Colonic mucosa (tissue), 4 donors: ENCODE results near the gene CCSAP. TPM values are rescaled to one million over a fixed set of nuclear protein-coding genes. Genes with fewer than 3 reads are reported as not detected.
"Not testable (repeated sequence)": the region's sequence is repeated elsewhere in the genome, so short reads cannot be mapped to it uniquely, and the experiment has no call there.

Experiments used
- DNase-seq: peaks from one replicate; pipeline ENCODE4 v3.0.0-alpha.2; 2020
- H3K27ac ChIP-seq: fragments of 200-600 bp; one replicate; pipeline ENCODE4 v1.8.0; 2021
- H3K27me3 ChIP-seq: fragments of 200-600 bp; one replicate; pipeline ENCODE4 v1.8.0; 2021
- H3K36me3 ChIP-seq: fragments of 200-600 bp; one replicate; pipeline ENCODE4 v1.8.0; 2021
- H3K4me1 ChIP-seq: fragments of 200-600 bp; one replicate; pipeline ENCODE4 v1.8.0; 2021; ENCODE audit warnings: mild to moderate bottlenecking
- H3K4me3 ChIP-seq: fragments of 200-600 bp; one replicate; pipeline ENCODE4 v1.8.0; 2021
- H3K9ac ChIP-seq, 2 donors: one replicate each; pipeline ENCODE4 v1.7.0; 2013; ENCODE audit warnings: control low read depth in 2 of 2, low read depth in 2 of 2, low read length in 2 of 2
- H3K9me3 ChIP-seq: fragments of 200-600 bp; one replicate; pipeline ENCODE4 v1.8.0; 2021
- intact Hi-C: fragments of 100-400 bp; cut with DNase I; formaldehyde crosslinking; loops from one replicate; pipeline ENCODE4 v1.14.1; 2022
- total RNA-seq, 2 donors: library from RNA; stranded (reverse); fragmentation: NEBNext Ultra II Directional in 1 of 2; extraction: Animal tissue kit (Norgen Biotek cat#: 25700) in 1 of 2; gene quantifications; one replicate each; pipeline ENCODE4 v1.2.1, GENCODE V29; 2021
- TF ChIP-seq, protein P1 (sequence below): fragments of 200-600 bp; IDR thresholded peaks from one replicate; pipeline ENCODE4 v1.8.0; 2022; ENCODE audit warnings: antibody characterized with exemption, mild to moderate bottlenecking
- donor health status: healthy.
- donor health status: DM: no; HTN: no; CAD: no.
- donor health status: DM: no; HTN: no; CAD: no.

The CCSAP gene
- total RNA-seq, 2 donors from 2014 or later: 5.2 to 6.2 TPM

DNA sequence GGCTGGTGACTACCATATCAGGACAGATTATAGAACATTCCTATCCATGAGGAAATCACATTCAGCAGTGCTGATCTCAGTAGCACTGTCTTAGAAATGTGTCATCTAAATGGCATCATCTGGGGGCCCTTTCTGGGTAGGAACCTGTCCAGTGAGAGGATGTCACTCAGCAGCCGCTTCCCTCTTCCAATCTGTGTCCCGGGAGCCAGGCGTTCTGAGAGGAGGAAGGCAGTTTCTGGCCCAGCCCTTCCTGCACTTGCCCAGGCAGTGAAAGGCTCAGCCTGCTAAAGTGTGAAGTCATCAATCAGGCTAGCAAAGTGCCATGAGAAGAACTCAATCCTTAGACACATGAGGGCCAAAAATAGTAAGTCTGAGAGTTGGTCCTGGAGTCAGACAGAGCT, 46.3 kb downstream of the CCSAP start:
- no peak overlapping the region for H3K9ac ChIP-seq
- H3K9me3 ChIP-seq: no peaks in the 10 kb centered on the region
- TF ChIP-seq, protein P1, sequence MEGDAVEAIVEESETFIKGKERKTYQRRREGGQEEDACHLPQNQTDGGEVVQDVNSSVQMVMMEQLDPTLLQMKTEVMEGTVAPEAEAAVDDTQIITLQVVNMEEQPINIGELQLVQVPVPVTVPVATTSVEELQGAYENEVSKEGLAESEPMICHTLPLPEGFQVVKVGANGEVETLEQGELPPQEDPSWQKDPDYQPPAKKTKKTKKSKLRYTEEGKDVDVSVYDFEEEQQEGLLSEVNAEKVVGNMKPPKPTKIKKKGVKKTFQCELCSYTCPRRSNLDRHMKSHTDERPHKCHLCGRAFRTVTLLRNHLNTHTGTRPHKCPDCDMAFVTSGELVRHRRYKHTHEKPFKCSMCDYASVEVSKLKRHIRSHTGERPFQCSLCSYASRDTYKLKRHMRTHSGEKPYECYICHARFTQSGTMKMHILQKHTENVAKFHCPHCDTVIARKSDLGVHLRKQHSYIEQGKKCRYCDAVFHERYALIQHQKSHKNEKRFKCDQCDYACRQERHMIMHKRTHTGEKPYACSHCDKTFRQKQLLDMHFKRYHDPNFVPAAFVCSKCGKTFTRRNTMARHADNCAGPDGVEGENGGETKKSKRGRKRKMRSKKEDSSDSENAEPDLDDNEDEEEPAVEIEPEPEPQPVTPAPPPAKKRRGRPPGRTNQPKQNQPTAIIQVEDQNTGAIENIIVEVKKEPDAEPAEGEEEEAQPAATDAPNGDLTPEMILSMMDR: no peak
- H3K36me3 ChIP-seq: no peaks in the 10 kb centered on the region
- H3K4me1 ChIP-seq: no peaks in the 10 kb centered on the region
- no peak overlapping the region for H3K4me3 ChIP-seq
- no peak for DNase-seq
- H3K27me3 ChIP-seq: no peaks in the 10 kb centered on the region
- no peak overlapping the region for H3K27ac ChIP-seq
- intact Hi-C loops: no loop called here

DNA sequence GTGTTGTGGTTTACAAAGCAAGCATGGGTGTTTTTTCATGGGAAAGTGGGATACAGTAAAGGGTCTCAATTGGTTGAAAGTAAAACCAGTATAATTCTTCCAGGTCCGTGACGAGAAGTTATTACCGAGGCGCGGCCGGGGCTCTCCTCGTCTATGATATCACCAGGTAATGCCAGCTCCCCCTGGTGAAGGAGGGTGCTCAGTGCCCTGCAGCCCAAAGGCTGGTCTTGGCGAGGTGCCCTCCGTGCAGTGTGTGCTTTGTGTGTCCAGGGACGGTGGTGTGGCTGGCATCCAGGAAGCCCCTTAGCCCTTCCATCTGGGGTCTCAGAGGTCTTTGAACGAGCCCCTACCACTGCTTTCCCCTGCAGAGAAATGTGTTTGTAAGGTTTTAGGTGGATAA, 47.1 kb downstream of the CCSAP start:
- Histone ChIP-seq H3K27me3 (no peaks in the 10 kb centered on the region), H3K9ac (no peak overlapping the region), H3K9me3 (no peaks in the 10 kb centered on the region), H3K4me1 (no peaks in the 10 kb centered on the region), H3K4me3 (no peak overlapping the region), H3K36me3 (no peaks in the 10 kb centered on the region), H3K27ac (no peak overlapping the region)
- TF ChIP-seq, protein P1: no peak
- intact Hi-C loops: no loop called here
- peak; percentile 42 for DNase-seq

DNA sequence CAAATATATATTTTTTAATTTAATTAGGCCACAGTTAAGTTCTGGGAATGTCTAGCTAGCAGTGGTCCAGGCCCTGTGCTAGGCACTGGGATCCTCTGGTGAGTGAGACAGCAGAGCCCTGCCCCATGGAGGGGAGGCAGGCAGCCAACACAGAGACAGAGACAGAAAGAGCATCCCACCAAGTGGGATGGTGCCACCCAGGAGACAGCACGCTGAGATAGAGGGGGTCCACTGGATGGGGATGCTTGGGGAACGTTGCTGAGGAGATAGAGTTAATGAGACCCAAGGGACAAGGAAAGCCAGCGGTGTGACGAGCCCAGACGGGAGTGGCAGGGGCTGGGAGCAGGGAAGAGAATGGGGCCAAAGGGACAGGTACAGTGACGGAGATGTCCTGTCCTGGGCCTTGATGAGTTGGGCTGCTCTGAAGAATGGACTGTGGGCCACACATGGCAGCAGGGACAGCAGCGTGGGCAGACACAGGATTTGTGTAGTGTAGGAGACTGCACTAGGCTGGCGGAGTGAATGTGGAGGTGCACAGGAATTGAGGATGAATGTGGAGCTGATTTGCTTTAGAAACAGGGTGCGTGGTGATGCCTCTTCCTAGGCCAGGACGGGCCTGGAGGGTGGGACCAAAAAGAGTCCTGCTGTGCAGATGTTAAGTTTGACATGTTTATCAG, 49.2 kb downstream of the CCSAP start:
- Histone ChIP-seq H3K4me3 (no peak overlapping the region), H3K9me3 (no peaks in the 10 kb centered on the region), H3K9ac (no peak overlapping the region), H3K36me3 (no peaks in the 10 kb centered on the region), H3K27me3 (no peaks in the 10 kb centered on the region), H3K27ac (no peak overlapping the region), H3K4me1 (no peaks in the 10 kb centered on the region)
- DNase-seq: no peak
- TF ChIP-seq, protein P1: no peak
- intact Hi-C loops: no loop called here

DNA sequence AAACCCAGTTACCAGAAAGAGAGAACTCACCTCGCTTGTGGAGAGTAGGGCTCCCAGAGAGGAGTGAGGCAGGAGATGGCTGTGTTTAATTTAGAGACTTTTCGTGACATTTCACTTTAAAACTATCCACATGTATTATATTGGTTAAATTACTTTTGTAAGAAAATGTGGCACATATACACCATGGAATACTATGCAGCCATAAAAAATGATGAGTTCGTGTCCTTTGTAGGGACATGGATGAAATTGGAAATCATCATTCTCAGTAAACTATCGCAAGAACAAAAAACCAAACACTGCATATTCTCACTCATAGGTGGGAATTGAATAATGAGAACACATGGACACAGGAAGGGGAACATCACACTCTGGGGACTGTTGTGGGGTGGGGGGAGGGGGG, 51.2 kb downstream of the CCSAP start:
- H3K36me3 ChIP-seq, H3K4me1 ChIP-seq, H3K9ac ChIP-seq, H3K27me3 ChIP-seq, H3K4me3 ChIP-seq, intact Hi-C loops, H3K9me3 ChIP-seq, H3K27ac ChIP-seq, DNase-seq: not testable (repeated sequence)

DNA sequence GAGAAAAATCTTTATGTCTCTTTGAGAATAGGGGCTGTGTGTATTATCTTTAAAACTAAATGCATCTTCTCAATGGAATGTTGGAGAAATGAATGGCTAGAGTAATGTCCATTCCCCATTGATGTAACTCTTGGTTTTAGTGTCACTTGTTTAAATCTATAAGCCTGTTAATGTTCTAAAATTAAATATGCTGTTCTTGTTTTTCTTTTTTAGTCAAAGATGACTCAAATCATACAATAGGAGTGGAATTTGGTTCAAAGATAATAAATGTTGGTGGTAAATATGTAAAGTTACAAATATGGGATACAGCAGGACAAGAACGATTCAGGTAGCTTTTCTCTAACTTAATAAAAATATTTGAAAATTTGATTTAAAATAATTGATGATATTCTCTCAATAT, 54.3 kb downstream of the CCSAP start:
- H3K27ac ChIP-seq: no peak overlapping the region
- no peak for DNase-seq
- H3K4me3 ChIP-seq: no peak overlapping the region
- H3K36me3 ChIP-seq: no peaks in the 10 kb centered on the region
- H3K4me1 ChIP-seq: peaks cover 5% of the 10 kb centered on the region
- no peaks in the 10 kb centered on the region for H3K9me3 ChIP-seq
- intact Hi-C loops: no loop called here
- TF ChIP-seq, protein P1: no peak
- H3K27me3 ChIP-seq: no peaks in the 10 kb centered on the region
- no peak overlapping the region for H3K9ac ChIP-seq

DNA sequence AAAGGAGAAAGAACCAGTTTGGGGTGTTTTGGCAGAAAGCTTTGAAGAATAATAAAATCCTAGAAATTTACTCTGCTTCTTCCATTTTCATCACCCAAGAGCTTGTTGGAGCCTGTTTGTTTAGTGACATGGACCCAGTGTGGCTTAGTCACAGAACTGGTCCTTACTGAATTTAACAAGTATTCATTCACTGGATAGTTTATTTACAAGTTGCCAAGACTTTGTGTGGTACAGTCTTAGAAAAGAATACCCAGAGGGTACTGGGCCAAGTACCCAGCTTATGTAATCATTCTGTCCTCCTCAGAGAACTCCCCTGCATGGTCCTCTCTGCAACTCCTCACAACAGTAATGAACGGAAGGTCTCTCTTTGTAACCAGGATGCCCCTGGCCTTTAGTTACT, 55.6 kb downstream of the CCSAP start:
- Histone ChIP-seq H3K4me3 (no peak overlapping the region), H3K27me3 (no peaks in the 10 kb centered on the region), H3K9me3 (no peaks in the 10 kb centered on the region), H3K4me1 (peaks cover 5% of the 10 kb centered on the region), H3K36me3 (no peaks in the 10 kb centered on the region), H3K27ac (no peak overlapping the region), H3K9ac (no peak overlapping the region)
- TF ChIP-seq, protein P1: no peak
- intact Hi-C loops: no loop called here
- DNase-seq: no peak
